Hepatocyte (in vitro differentiated cells): ENCODE data around the gene FMNL2. TPM values are rescaled to one million over a fixed set of nuclear protein-coding genes. Genes with fewer than 3 reads are reported as not detected.
A peak's percentile ranks its signal among the peaks of the same experiment; 100 is the strongest.

Experiments
- DNase-seq: peaks from one replicate; pipeline ENCODE4 v3.0.0-alpha.2; 2016; ENCODE audit warnings: low spot score
- H2AFZ ChIP-seq: fragments of 200-600 bp; sonication (generic); 2 replicates; pipeline ENCODE4 v1.6.0; 2016; ENCODE audit warnings: antibody characterized with exemption, mild to moderate bottlenecking
- H3K27ac ChIP-seq: fragments of 200-600 bp; sonication (generic); 2 replicates; pipeline ENCODE4 v1.5.1; 2016; ENCODE audit warnings: mild to moderate bottlenecking
- H3K27me3 ChIP-seq: fragments of 200-600 bp; sonication (generic); 2 replicates; pipeline ENCODE4 v1.6.1; 2016
- H3K36me3 ChIP-seq: fragments of 200-600 bp; sonication (generic); replicated peaks from 2 replicates; pipeline ENCODE4 v1.5.1; 2016; ENCODE audit warnings: low read depth; ENCODE audit not compliant: insufficient read depth
- H3K4me1 ChIP-seq: fragments of 200-600 bp; sonication (generic); 2 replicates; pipeline ENCODE4 v1.5.1; 2016; ENCODE audit warnings: mild to moderate bottlenecking, moderate library complexity; ENCODE audit not compliant: insufficient read depth
- H3K4me2 ChIP-seq: fragments of 200-600 bp; sonication (generic); 2 replicates; pipeline ENCODE4 v1.6.0; 2016
- H3K4me3 ChIP-seq: fragments of 200-600 bp; sonication (generic); 2 replicates; pipeline ENCODE4 v1.5.1; 2016; ENCODE audit warnings: mild to moderate bottlenecking
- H3K79me2 ChIP-seq: fragments of 200-600 bp; sonication (generic); 2 replicates; pipeline ENCODE4 v1.6.0; 2017; ENCODE audit warnings: mild to moderate bottlenecking
- H3K9me2 ChIP-seq: fragments of 200-600 bp; sonication (generic); replicated peaks from 2 replicates; pipeline ENCODE4 v1.6.0; 2017; ENCODE audit warnings: mild to moderate bottlenecking; ENCODE audit not compliant: insufficient read depth
- H3K9me3 ChIP-seq: fragments of 200-600 bp; sonication (generic); 2 replicates; pipeline ENCODE4 v1.5.1; 2016; ENCODE audit warnings: low read depth, mild to moderate bottlenecking
- H4K20me1 ChIP-seq: fragments of 200-600 bp; sonication (generic); 2 replicates; pipeline ENCODE4 v1.6.0; 2016; ENCODE audit warnings: mild to moderate bottlenecking; ENCODE audit not compliant: insufficient read depth, poor library complexity, severe bottlenecking
- EZH2 ChIP-seq: fragments of 200-600 bp; sonication (generic); IDR thresholded peaks from 2 replicates; pipeline ENCODE4 v1.6.1; 2016; ENCODE audit warnings: antibody characterized with exemption, mild to moderate bottlenecking, borderline replicate concordance
- EZH2phosphoT487 ChIP-seq: fragments of 200-600 bp; sonication (generic); IDR thresholded peaks from one replicate; pipeline ENCODE4 v1.6.1; 2018; ENCODE audit warnings: antibody characterized with exemption, mild to moderate bottlenecking, low read depth, moderate library complexity; ENCODE audit not compliant: unreplicated experiment, severe bottlenecking
- WGBS: methylation state at CpG from one replicate; pipeline ENCODE4 v1.1.6; 2016; ENCODE audit warnings: low lambda C conversion rate; ENCODE audit errors: missing lambda C conversion rate; 5-methylcytosine and 5-hydroxymethylcytosine counted together
- polyA plus RNA-seq: library from polyadenylated mRNA; unstranded; fragments of >200 nt; fragmentation: Nextera tagmentation; extraction: Ambion mirVana; gene quantifications from 2 replicates; pipeline ENCODE4 v1.2.1, GENCODE V29; 2016
- total RNA-seq: library from RNA; depleted of rRNA; stranded (reverse); fragments of >200 nt; gene quantifications from 2 replicates; pipeline ENCODE4 v1.2.3, GENCODE V29; 2014
- TF ChIP-seq, protein P1 (sequence below): fragments of 200-600 bp; sonication (generic); IDR thresholded peaks from 2 replicates; pipeline ENCODE4 v1.5.1; 2016; ENCODE audit warnings: antibody characterized with exemption, mild to moderate bottlenecking; ENCODE audit not compliant: poor library complexity

The FMNL2 gene
- total and polyA plus RNA-seq, 2 experiments from 2014 or later, result 11.7 to 53.6 TPM

- 55% methylated on average over 1 of the region's 1 CpG for WGBS
- Histone ChIP-seq H3K4me3 (no peak overlapping the region), H2AFZ (no peak overlapping the region), H3K9me3 (no peaks in the 10 kb centered on the region), H3K27ac (no peak overlapping the region), H4K20me1 (no peaks in the 10 kb centered on the region), H3K4me1 (no peaks in the 10 kb centered on the region), H3K36me3 (no peaks in the 10 kb centered on the region), H3K79me2 (no peaks in the 10 kb centered on the region), H3K9me2 (no peaks in the 10 kb centered on the region), H3K27me3 (no peaks in the 10 kb centered on the region), H3K4me2 (no peak overlapping the region)
- DNase-seq, result no peak
- TF ChIP-seq EZH2phosphoT487 (no peak), EZH2 (no peak)
- TF ChIP-seq, protein P1, sequence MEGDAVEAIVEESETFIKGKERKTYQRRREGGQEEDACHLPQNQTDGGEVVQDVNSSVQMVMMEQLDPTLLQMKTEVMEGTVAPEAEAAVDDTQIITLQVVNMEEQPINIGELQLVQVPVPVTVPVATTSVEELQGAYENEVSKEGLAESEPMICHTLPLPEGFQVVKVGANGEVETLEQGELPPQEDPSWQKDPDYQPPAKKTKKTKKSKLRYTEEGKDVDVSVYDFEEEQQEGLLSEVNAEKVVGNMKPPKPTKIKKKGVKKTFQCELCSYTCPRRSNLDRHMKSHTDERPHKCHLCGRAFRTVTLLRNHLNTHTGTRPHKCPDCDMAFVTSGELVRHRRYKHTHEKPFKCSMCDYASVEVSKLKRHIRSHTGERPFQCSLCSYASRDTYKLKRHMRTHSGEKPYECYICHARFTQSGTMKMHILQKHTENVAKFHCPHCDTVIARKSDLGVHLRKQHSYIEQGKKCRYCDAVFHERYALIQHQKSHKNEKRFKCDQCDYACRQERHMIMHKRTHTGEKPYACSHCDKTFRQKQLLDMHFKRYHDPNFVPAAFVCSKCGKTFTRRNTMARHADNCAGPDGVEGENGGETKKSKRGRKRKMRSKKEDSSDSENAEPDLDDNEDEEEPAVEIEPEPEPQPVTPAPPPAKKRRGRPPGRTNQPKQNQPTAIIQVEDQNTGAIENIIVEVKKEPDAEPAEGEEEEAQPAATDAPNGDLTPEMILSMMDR, result no peak
Observed at GRCh38 chr2:152609699-152610098, 274.7 kb downstream of the FMNL2 start.

DNA sequence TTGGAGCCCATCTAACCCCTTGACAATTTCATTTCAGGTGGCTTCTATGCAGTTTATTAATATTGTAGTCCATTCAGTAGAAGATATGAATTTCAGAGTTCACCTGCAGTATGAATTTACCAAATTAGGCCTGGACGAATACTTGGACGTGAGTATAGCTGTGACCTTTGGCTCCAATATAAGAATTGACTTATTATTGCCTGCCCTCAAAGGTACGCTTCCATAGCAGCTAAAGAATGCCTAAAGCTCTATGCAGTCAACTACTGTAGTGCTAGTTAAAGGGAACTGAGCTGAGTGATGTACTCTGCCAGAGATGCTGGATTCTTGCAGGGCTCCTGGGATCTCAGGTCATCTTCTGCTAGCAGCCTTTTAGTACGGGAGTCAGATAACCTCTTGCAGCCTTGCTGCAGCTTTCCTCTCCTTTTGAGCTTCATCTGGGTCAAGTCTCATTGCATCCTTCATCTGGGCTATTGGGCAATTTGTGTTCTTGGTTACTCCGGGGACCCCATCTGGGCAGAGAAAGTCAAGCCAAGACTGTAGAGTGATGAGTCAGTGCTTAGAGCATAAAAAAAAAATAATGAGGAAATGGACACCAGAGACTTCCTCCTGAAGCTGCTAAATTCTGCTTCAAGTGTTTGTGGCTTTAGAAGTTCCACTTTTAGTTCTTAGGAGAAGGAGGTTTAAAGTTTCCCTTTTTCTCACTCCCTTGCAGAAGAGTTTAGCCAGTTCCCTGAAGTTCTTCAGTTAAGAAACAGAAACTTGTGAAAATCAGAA lies 276.7 kb downstream of the FMNL2 start:
- H3K27ac ChIP-seq, result peak overlapping the region; percentile 15
- peak; percentile 37 for DNase-seq
- no peak overlapping the region for H3K4me2 ChIP-seq
- no peak overlapping the region for H2AFZ ChIP-seq
- no peaks in the 10 kb centered on the region for H3K9me2 ChIP-seq
- no peak overlapping the region for H3K4me3 ChIP-seq
- no peaks in the 10 kb centered on the region for H3K9me3 ChIP-seq
- TF ChIP-seq EZH2, result no peak
- TF ChIP-seq, protein P1, result no peak
- no peak for TF ChIP-seq EZH2phosphoT487
- no peaks in the 10 kb centered on the region for H3K27me3 ChIP-seq
- 83% methylated on average over 5 of the region's 5 CpGs for WGBS
- no peaks in the 10 kb centered on the region for H4K20me1 ChIP-seq
- peaks cover under 1% of the 10 kb centered on the region for H3K4me1 ChIP-seq
- no peaks in the 10 kb centered on the region for H3K79me2 ChIP-seq
- no peaks in the 10 kb centered on the region for H3K36me3 ChIP-seq

DNA sequence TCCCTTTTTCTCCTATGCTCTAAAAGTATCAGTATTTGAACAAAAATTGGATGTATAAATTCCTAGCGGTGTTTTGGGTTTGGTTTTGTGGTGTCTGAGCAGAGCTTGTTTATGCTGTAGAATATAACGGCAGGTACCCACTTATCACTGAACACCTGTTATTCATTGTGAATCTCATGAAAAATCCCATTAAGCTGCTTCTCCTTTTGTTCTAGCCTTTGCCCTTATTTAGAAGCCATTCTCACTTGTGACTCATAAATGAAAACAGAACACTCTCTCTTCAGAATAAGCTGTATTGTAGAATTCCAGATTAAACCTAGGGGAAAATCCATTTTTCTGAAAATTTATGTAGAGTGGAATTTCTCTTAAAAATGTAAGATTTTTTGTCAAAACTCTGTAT lies 278.3 kb downstream of the FMNL2 start:
- no peak overlapping the region for H3K27ac ChIP-seq
- 77% methylated on average over 2 of the region's 2 CpGs for WGBS

More for the DNA sequence above, 278.3 kb downstream of the FMNL2 start:
- Histone ChIP-seq H3K36me3 (no peaks in the 10 kb centered on the region), H3K4me1 (peaks cover 7% of the 10 kb centered on the region), H2AFZ (no peak overlapping the region), H4K20me1 (no peaks in the 10 kb centered on the region), H3K9me3 (no peaks in the 10 kb centered on the region), H3K79me2 (no peaks in the 10 kb centered on the region), H3K4me3 (no peak overlapping the region), H3K9me2 (no peaks in the 10 kb centered on the region), H3K27me3 (no peaks in the 10 kb centered on the region), H3K4me2 (no peak overlapping the region)
- DNase-seq, result no peak
- TF ChIP-seq, protein P1, result no peak
- TF ChIP-seq EZH2 (no peak), EZH2phosphoT487 (no peak)
